ENCODE measurements around the gene COA8. TPM values are rescaled to one million over a fixed set of nuclear protein-coding genes. Genes with fewer than 3 reads are reported as not detected.
"Not testable (repeated sequence)": the region's sequence is repeated elsewhere in the genome, so short reads cannot be mapped to it uniquely, and the experiment has no call there.

COA8 gene
- total and polyA plus RNA-seq, 10 of the 15 experiments (the other 5 are each of a cell fraction or from before 2014, with no cell fraction given), result 6.1 to 69.5 (median 25.8) TPM

GRCh38 chr14:103525430-103526246 is 37.1 kb upstream of the COA8 start:
- H3K9me3 ChIP-seq (replicated peaks; ENCODE audit: control insufficient read depth, insufficient read depth, low read length), result not testable (repeated sequence)

DNA sequence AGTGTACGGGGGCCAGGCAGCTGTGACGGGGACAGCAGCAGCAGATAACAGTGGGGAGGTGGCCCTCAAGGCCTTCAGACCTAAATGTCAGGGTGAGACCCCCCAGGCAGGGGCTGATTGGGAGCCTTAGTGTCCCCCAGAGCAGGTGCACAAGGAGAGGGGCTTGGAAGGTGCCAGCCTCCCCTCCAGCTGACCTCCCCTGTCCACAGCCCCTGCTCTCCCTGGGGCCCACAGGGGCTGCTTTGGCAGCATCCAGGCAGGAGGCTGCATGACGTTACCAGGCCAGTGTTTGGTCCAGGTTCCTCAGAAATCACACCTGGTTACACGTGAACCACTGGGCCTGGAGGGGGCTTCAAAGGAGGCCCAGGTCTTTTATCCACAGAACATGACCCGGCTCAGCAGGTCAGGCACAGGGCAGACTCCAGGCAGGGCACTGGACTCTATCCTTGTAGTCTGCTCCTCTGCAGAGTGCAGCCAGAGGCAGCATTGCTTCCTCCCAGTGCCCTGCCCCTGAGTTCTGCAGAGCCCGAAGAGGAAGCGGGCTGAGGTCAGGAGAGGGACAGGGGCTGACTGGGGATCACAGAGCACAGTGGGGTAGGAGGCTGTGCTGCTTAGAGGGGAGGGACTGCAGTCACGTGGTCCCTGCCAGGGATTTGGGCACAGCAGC is 36.4 kb upstream of the COA8 start:
- Histone ChIP-seq H2AFZ (ENCODE audit: control insufficient read depth, low read depth, low read length) (no peak overlapping the region), H3K9ac (ENCODE audit: control insufficient read depth, insufficient read depth, low read length) (no peak overlapping the region), H3K79me2 (ENCODE audit: control insufficient read depth, insufficient read depth, low read length) (peaks cover 28% of the 10 kb centered on the region), H3K4me1 (ENCODE audit: control insufficient read depth, insufficient read depth, low read length) (peaks cover 29% of the 10 kb centered on the region), H3K9me3 (replicated peaks; ENCODE audit: control insufficient read depth, insufficient read depth, low read length) (no peaks in the 10 kb centered on the region; the same call in 2 of the 3 replicates), H3K27me3 (replicated peaks in 1 of 2; ENCODE audit: control insufficient read depth in 2 of 2, insufficient read depth in 2 of 2, low read length in 1 of 2) (peaks cover 2% of the 10 kb centered on the region in 2 experiments; a peak in 2 of 4 replicates), H4K20me1 (ENCODE audit: control insufficient read depth, insufficient read depth) (no peaks in the 10 kb centered on the region), H3K4me2 (ENCODE audit: control insufficient read depth, insufficient read depth) (peak overlapping the region; percentile 91; the same call in 1 of the 2 replicates), H3K36me3 (ENCODE audit: control insufficient read depth in 2 of 2, insufficient read depth in 2 of 2, low read length in 1 of 2) (no peaks in the 10 kb centered on the region), H3K27ac (ENCODE audit: control insufficient read depth, insufficient read depth) (no peak overlapping the region), H3K4me3 (no peak overlapping the region)
- TF ChIP-seq, protein P1, sequence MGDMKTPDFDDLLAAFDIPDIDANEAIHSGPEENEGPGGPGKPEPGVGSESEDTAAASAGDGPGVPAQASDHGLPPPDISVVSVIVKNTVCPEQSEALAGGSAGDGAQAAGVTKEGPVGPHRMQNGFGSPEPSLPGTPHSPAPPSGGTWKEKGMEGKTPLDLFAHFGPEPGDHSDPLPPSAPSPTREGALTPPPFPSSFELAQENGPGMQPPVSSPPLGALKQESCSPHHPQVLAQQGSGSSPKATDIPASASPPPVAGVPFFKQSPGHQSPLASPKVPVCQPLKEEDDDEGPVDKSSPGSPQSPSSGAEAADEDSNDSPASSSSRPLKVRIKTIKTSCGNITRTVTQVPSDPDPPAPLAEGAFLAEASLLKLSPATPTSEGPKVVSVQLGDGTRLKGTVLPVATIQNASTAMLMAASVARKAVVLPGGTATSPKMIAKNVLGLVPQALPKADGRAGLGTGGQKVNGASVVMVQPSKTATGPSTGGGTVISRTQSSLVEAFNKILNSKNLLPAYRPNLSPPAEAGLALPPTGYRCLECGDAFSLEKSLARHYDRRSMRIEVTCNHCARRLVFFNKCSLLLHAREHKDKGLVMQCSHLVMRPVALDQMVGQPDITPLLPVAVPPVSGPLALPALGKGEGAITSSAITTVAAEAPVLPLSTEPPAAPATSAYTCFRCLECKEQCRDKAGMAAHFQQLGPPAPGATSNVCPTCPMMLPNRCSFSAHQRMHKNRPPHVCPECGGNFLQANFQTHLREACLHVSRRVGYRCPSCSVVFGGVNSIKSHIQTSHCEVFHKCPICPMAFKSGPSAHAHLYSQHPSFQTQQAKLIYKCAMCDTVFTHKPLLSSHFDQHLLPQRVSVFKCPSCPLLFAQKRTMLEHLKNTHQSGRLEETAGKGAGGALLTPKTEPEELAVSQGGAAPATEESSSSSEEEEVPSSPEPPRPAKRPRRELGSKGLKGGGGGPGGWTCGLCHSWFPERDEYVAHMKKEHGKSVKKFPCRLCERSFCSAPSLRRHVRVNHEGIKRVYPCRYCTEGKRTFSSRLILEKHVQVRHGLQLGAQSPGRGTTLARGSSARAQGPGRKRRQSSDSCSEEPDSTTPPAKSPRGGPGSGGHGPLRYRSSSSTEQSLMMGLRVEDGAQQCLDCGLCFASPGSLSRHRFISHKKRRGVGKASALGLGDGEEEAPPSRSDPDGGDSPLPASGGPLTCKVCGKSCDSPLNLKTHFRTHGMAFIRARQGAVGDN (IDR thresholded peaks at IDR 0.05), result no peak
- TF ChIP-seq RAD51 (IDR thresholded peaks at IDR 0.05) (peak; percentile 37; the same call in 1 of the 2 replicates), USF1 (IDR thresholded peaks at IDR 0.05; ENCODE audit: borderline replicate concordance, extremely low read length, insufficient read depth, low read depth, low read length) (peak; percentile 38), TCF12 (IDR thresholded peaks at IDR 0.05; ENCODE audit: low read depth, low read length) (no peak), MEF2A (IDR thresholded peaks at IDR 0.05; ENCODE audit: insufficient read depth, low read depth, low read length) (no peak)
- intact Hi-C loops (cut with micrococcal nuclease; ENCODE audit: unreplicated experiment), result no loop called here
- POLR2A ChIA-PET, result no interaction called here
- SMC1A ChIA-PET (ENCODE audit: uncharacterized antibody, unreplicated experiment), result interaction anchor here (0.6 to 2.6 kb wide), 2 partner anchors 8 to 344 kb away, joined by 3 to 11 read pairs; no protein-coding TSS in a partner anchor
- WGBS (ENCODE audit: insufficient coverage, insufficient replicate concordance, low lambda C conversion rate, missing lambda C conversion rate), result 59% methylated on average over 8 of the region's 8 CpGs
- in situ Hi-C loops (cut with MboI), result no loop called here
- RAD21 ChIA-PET (ENCODE audit: unreplicated experiment), result interaction anchor here (1.7 kb wide), 1 partner anchor 20 kb away, joined by 9 read pairs; no protein-coding TSS in a partner anchor
- no TSS peak for BruUV-seq (replicated peaks)
- DNase-seq (ENCODE audit: low read depth, low spot score), result no peak
- ATAC-seq, result no peak
- CTCF ChIA-PET, result interaction anchor here (5.3 kb wide), 1 partner anchor 7 kb away, joined by 39 read pairs; no protein-coding TSS in a partner anchor
- no peak for FAIRE-seq

More at GRCh38 chr14:103525430-103526246, 37.1 kb upstream of the COA8 start:
- BruUV-seq (replicated peaks); H3K27me3 ChIP-seq (replicated peaks in 1 of 2; ENCODE audit: control insufficient read depth in 2 of 2, insufficient read depth in 2 of 2, low read length in 1 of 2); ATAC-seq; H3K27ac ChIP-seq (ENCODE audit: control insufficient read depth, insufficient read depth); POLR2A ChIA-PET; CTCF ChIA-PET; H3K4me3 ChIP-seq; in situ Hi-C loops (cut with MboI); DNase-seq (ENCODE audit: low read depth, low spot score); RAD21 ChIA-PET (ENCODE audit: unreplicated experiment); H3K4me2 ChIP-seq (ENCODE audit: control insufficient read depth, insufficient read depth); H3K36me3 ChIP-seq (ENCODE audit: control insufficient read depth in 2 of 2, insufficient read depth in 2 of 2, low read length in 1 of 2); H2AFZ ChIP-seq (ENCODE audit: control insufficient read depth, low read depth, low read length); SMC1A ChIA-PET (ENCODE audit: uncharacterized antibody, unreplicated experiment); H4K20me1 ChIP-seq (ENCODE audit: control insufficient read depth, insufficient read depth); FAIRE-seq; H3K9ac ChIP-seq (ENCODE audit: control insufficient read depth, insufficient read depth, low read length); intact Hi-C loops (cut with micrococcal nuclease; ENCODE audit: unreplicated experiment): not testable (repeated sequence)
- 75% methylated on average over 17 of the region's 17 CpGs for WGBS (ENCODE audit: insufficient coverage, insufficient replicate concordance, low lambda C conversion rate, missing lambda C conversion rate)
- peaks cover 21% of the 10 kb centered on the region for H3K79me2 ChIP-seq (ENCODE audit: control insufficient read depth, insufficient read depth, low read length)
- H3K4me1 ChIP-seq (ENCODE audit: control insufficient read depth, insufficient read depth, low read length), result peaks cover 32% of the 10 kb centered on the region
